22Rv1 (cell line): ENCODE results near the gene MSMB.

Source experiments
- CTCF ChIP-seq: fragments of 450-650 bp; IDR thresholded peaks from 2 replicates; pipeline ENCODE4 v1.5.1; 2017; ENCODE audit warnings: mild to moderate bottlenecking
- ZFX ChIP-seq: fragments of 450-650 bp; IDR thresholded peaks from 2 replicates; pipeline ENCODE4 v1.6.1; 2017; ENCODE audit warnings: antibody characterized with exemption, borderline replicate concordance

GRCh38 chr10:46091828-46092523 is 45.9 kb upstream of the MSMB start:
- TF ChIP-seq CTCF, result no peak
- TF ChIP-seq ZFX, result no peak
